ENCODE measurements around the gene GPT2.
A peak's percentile ranks its signal among the peaks of the same experiment; 100 is the strongest.

Gene GPT2

DNA sequence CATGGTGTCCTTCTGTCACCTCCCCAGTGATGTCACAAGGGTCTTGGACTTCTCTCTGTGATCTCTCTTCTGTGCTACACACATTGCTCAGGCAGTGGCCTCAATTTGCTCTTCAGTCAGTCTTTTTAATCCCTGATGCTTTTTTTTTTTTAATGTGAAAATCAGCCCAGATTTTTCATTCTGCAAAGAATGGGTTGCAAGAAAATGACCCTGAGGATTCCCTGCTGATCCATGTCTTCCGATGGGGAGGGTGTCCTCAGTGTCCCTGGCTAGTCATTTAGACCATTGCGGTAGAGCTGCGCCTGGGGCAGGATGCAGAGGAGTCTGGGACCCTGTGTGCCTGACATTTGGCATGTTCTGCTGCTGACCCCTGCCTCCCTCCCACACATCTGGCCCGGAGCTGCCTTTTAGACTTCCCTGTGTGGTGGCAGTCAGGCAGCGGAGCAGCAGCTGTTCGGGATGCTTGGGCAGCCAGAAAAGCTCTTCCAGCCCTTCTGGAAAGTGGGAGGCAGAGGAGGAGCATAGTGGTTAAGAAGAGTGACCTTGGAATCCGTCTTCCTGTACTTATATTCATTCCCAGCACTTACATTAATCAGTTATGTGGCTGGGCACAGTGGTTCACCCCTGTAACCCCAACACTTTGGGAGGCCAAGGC, 12.3 kb downstream of the GPT2 start:
- DNase-seq, result no peak

DNA sequence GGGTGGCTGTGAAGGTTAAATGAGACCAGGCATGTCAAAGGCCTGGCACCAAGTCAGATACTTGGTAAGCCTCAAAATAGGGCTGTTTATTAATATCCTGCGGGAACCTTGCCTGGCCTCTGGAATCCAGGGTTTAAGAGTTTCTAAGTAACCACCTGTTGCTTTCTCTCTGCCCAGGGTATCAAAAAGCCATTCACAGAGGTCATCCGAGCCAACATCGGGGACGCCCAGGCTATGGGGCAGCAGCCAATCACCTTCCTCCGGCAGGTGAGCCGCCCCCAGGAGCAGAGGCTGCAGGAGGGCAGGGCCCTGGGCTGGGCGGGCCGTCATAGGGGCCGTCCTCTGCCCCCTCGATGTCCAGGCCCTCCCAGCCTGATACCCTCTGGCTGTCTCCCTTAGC, 13.3 kb downstream of the GPT2 start:
- DNase-seq, result no peak

GRCh38 chr16:46898006-46898405, 13.8 kb downstream of the GPT2 start:
- no peak for DNase-seq

DNA sequence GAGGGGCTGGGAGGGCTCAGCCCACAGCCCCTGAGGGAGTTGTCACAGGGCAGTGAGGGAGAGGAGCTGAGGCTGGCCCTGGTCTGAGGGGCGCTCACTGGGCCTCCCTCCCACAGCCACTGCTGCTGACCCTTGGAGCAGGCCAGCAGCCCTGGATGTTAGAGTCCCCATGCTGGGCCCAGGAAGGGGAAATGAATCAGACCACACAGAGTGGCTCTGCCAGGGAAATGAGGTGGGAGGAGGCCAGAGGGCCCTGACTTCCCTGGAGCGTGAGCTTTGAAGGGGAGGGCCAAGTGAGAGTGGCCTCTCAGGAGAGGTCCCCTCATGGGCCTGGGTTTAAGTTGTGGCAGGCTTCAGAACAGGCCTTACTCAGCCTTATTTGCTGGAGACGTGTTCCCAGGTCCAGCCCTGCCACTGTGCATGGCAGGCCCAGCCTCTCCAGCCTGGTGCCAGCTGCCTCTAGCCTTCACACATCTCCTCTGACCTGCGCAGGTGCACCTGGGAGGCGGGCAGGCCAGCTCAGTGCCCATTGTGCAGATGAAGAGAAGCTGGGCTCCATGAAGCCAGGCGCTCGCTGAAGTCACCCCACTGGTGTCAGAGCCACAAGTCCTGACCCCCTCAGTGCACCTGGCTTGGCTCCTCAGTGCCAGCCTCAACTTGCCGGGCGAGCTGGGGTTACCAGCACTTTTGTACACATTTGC, 15.4 kb downstream of the GPT2 start:
- DNase-seq, result no peak

DNA sequence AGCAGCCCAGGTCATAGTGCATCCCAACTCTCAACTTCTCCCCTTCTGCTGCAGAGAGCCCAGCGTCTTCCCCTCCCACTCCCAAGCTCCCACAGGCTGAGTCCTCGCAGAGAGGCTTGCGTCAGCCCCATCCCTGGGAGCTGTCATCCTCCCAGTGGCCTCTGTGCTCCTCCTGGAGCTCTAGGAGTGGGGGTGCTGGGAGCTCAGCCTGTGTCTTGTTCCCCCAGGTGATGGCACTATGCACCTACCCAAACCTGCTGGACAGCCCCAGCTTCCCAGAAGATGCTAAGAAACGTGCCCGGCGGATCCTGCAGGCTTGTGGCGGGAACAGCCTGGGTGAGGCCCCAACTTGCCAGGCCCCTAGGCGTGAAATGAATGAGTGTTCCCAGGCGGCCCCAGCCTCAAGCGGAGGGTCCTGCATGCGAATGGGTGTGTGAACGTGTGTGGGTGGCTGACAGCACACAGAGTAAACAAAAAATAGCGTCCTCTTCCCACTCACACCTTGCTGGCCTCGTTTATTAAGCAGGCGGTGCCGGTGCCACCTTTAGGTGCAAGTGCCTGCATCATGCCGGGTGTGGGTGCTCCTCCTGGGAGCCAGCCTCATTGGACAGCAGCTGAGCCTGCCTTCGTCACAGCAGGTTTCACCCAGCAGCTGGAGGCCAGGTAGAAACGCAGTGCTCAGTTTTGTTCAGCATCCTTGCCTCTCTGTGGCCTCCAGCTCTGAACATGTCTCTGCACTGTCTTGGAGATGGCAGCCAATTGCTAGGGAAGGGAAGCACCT, 16.5 kb downstream of the GPT2 start:
- DNase-seq, result no peak

DNA sequence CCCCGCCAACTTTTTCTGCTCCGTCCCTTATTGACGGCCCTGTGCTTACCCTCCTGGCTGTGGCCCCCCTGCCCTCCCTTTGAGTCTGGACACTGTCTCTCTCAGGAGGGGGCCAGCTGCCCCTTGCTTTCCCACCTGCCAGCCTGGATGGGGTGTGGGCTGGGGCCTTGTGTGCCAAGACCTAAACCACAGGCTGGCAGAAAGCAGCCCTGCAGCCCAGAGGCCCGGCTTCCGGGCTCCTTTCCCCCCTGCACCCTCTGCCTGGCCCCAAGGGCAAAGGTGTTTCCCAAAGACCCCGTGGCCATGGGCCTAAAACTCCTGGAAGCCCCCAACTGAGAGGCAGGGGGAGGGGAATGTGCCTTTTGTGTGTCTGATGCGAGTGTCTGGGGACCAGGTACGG, 17.5 kb downstream of the GPT2 start:
- DNase-seq, result no peak

DNA sequence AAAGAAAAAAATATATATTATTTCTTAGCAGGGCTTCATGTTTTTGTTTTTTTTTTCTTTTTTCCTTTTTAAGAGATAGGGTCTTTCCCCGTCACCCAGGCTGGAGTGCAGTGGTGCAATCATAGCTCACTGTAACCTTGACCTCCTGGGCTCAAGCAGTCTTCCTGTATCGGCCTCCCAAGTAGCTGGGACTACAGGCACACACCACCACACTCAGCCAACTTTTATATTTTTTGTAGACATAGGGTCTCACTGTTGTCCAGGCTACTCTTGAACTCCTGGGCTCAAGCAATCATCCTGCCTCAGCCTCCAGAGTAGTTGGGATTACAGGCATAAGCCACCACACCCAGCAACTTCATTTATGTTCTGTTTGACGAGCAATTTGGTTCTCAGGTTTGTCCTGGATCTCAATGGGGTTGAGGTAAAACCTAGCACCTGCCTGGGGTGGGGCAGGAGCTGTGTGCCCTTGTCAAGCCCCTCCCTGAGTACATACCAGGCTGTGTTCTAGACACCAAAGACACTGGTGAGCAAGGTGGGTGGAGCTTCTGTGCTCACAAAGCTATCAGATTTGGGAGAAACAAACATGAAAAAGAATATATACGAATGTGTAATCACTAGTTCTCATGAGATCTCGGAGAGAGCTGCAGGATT, 19.2 kb downstream of the GPT2 start:
- no peak for DNase-seq

DNA sequence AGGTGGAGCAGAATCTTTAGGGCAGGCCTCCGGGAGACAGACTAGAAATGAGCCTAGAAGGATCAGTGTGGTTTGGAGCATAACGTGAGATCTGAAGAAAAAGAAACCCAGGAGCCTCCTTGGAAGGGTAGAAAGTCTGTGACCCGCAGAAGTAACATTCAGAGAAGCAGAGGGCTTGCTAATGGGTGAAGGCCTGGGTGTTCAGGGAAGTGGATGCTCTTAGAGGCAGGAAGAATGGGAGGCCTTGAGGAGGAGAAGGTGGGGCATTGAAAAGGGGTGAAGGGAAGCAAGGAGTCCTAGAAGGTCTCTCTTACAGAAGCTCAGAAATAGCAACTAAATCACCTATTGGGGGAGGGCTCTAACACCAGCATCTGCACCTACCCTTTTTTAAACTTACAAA, 20.3 kb downstream of the GPT2 start:
- no peak for DNase-seq

GRCh38 chr16:46906360-46907060, 22.3 kb downstream of the GPT2 start:
- no peak for DNase-seq

DNA sequence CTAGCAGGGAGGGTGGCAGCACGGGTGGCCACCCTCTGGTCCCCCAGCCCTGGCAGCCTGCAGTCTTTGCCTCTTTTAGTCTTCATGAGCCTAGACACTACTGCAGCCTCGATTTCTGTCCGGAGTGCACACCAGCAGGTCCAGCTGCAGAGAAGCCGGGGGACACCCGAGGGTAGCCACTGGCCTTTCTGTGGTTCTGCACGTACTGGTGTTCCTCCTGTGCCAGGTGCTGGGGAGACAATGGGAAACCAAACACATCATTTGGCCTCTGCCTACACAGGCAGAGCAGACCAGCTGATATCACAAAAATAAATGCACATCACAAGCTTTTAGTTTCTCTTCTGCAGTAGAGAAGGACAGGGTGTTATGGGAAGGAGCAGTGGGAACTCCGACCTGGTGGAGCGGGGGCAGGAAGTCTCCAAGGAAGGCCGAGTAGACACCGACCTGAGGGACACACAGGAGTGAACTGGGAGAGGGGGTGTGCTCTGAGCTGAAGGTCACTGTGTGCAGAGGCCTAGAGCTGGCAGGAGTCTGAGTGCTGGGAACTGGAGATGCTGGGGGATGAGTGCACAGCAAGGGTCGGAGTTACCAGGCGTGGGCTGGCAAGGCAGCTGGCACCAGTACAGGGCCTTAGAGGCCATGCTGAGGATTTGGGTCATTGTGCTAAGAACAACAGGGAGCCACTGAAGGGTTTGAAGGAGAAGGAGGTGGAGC, 23.1 kb downstream of the GPT2 start:
- no peak for DNase-seq

- peak; percentile 43 to 50 for DNase-seq
These were observed 24.6 kb downstream of the GPT2 start for GRCh38 chr16:46908540-46909372.

DNA sequence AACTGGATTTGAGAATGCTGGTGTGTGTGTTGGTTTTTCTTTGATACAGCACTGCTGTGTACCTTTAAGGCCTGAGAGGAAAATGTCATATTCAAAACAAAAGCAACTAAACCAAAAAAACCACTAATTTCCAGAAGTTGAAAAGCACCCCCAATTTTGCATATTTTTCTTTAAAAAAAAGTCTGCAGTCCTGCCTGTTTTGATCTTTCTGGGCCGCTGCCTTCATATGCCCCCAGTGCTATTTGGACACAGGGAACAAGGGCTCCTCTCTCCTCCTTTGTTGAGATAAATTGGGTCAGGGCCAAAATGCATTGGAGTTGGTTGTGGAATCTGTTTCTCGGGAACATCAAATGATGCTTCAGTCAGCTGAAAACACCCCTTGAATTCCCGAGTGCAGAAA, 26.9 kb downstream of the GPT2 start:
- peak; percentile 63 to 71 for DNase-seq

GRCh38 chr16:46911650-46912049, 27.5 kb downstream of the GPT2 start:
- no peak for DNase-seq

DNA sequence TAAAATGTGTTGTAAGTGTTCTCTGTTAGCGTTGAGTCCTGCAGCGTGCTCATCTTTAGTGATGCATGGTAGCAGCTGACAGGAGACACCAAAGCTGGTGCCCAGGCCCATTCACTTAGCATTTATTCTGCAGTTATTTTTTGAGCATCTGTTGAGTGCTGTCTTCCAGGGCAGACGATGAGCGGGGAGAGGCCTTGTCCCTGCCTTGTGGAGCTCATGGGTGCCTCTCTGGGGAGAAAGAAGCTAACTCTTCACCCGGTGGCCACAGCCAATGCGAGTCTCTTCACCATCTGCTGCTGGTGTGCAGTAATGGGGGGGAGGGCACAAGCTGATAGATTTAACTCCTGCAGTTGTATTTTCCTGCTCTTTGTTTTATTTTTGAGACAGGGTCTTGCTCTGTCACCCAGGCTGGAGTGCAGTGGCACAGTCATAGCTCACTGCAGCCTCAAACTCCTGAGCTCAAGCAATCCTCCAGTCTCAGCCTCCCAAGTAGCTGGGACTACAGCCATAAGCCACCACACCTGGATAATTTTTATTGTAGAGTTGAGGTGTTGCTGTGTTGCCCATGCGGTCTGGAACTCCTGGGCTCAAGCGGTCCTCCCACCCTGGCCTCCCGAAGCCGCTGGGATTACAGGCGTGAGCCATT, 30.5 kb downstream of the GPT2 start:
- DNase-seq, result no peak

GRCh38 chr16:46915483-46916025, 31.4 kb downstream of the GPT2 start:
- no peak for DNase-seq

DNA sequence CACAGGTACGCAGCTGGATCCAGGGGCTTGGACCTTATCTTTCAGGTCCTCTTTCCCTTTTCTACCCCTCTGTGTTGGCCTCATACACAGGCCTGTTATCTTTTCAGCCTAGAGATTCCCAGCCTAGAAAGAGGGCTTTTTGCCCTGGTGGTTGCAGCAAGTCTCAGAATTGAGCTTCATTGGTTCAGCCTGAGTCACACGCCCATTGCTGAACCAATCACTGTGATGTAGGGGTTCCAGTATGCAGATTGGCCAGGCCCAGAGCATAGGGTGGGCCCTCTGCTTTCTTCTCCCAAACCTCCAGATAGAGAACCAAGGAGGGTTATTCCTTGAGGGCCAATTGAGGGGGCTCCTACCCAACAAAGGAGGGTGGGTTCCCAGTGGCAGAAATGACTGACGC, 32.8 kb downstream of the GPT2 start:
- DNase-seq, result no peak

DNA sequence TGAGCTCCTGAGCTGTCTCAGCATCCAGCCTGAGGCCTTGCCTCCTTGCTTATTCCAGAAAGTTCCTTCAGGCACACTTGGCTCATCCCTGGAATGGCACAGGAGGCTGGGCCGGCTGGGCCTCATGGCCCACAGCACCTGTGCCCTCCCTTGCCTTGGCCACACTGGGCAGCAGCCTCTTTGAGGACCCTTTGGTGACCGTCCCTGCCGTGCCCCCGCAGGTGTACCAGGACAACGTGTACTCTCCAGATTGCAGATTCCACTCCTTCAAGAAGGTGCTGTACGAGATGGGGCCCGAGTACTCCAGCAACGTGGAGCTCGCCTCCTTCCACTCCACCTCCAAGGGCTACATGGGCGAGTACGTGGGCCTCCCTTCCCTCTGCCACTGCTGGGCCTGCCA, 34.2 kb downstream of the GPT2 start:
- DNase-seq, result no peak

- DNase-seq, result peak in 1 of 2 donors; percentile 25
These were observed 35.0 kb downstream of the GPT2 start for GRCh38 chr16:46918905-46919792.

DNA sequence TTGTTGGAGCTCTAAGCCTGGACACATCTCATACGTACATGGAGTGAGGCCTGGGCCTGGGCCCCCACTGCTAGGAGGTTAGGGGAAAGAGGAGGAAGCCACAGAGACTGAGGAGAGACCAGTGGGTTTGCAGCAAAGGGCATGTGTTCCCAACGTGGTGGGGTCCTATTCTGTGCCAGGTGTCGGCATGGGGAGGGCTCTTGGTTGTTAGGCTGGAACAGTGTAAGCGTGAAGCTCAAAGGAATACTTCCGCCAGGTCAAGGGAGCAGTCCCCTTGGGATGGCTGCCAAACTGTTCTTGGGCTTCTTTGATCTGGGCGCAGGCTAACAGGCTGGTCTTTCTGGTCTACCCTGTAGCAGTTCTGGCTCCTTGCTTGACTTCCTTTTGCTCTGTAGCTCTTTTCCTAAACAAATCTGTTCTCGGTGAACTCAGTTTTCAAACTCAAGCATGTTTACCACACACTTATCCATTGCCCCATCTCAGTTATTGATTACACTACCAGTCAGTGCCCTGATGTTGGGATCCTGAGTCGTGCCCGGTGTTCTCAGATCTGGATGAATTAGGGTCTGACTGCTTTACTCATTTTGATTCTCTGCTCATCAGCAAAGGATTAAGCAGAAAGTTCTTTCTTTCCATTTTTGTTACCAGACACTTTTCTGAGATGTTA, 36.4 kb downstream of the GPT2 start:
- peak in 1 of 2 donors; percentile 14 for DNase-seq

All from hippocampal formation (tissue), 2 donors.